Activated CD4-positive, alpha-beta T cell treated with anti-CD3 and anti-CD28 coated beads for 36 hours (primary cell): Measurements from ENCODE around the gene LURAP1L. TPM values are rescaled to one million over a fixed set of nuclear protein-coding genes. Genes with fewer than 3 reads are reported as not detected.
"Not testable (repeated sequence)": the region's sequence is repeated elsewhere in the genome, so short reads cannot be mapped to it uniquely, and the experiment has no call there.

Experiments
- ATAC-seq: fragments of 200-7000 bp; cut with Tn5 transposase; one replicate; pipeline ENCODE4 v1.10.0; 2021; ENCODE audit warnings: mild to moderate bottlenecking, moderate library complexity
- CTCF ChIA-PET: fragments of 350-600 bp; sonication (Branson Sonifier 250); formaldehyde crosslinking; loops from one replicate; lab custom pipeline; 2021; ENCODE audit warnings: antibody characterized with exemption; lab: Charles Lee
- POLR2A ChIA-PET: fragments of 350-600 bp; sonication (Branson Sonifier 250); formaldehyde crosslinking; loops from one replicate; lab custom pipeline; 2021; ENCODE audit warnings: antibody characterized with exemption, inconsistent platforms; lab: Charles Lee
- DNase-seq: peaks from one replicate; pipeline ENCODE4 v3.0.0-alpha.2; 2020
- H3K27ac Mint-ChIP-seq: one replicate; pipeline ENCODE4 v1.8.0; 2021; ENCODE audit warnings: mixed read lengths
- H3K27me3 Mint-ChIP-seq: one replicate; pipeline ENCODE4 v1.8.0; 2021; ENCODE audit warnings: mixed read lengths
- H3K36me3 Mint-ChIP-seq: one replicate; pipeline ENCODE4 v1.8.0; 2021; ENCODE audit warnings: low read depth, mixed read lengths
- H3K4me1 Mint-ChIP-seq: one replicate; pipeline ENCODE4 v1.8.0; 2021; ENCODE audit warnings: mixed read lengths
- H3K4me3 Mint-ChIP-seq: one replicate; pipeline ENCODE4 v1.8.0; 2021; ENCODE audit warnings: mild to moderate bottlenecking, moderate library complexity, mixed read lengths
- H3K9me3 Mint-ChIP-seq: one replicate; pipeline ENCODE4 v1.8.0; 2021; ENCODE audit warnings: low read depth, mixed read lengths
- intact Hi-C, 2 experiments: fragments of 100-400 bp; cut with DNase I in 1 of 2; cut with micrococcal nuclease in 1 of 2; formaldehyde crosslinking; loops; one replicate each; pipeline versions ENCODE4 v1.14.2 to v1.15.1; 2022 to 2024; cut with DNase I, micrococcal nuclease
- total RNA-seq, 2 experiments: library from RNA; stranded (reverse); gene quantifications; one replicate each; pipeline ENCODE4 v1.2.3, GENCODE V29; 2021

The LURAP1L gene
- total RNA-seq, 2 experiments from 2014 or later, result not detected

GRCh38 chr9:12849486-12850003, 74.7 kb downstream of the LURAP1L start:
- no peak overlapping the region for H3K4me3 Mint-ChIP-seq
- CTCF ChIA-PET, result no interaction called here
- no peak for ATAC-seq

GRCh38 chr9:12851341-12852090, 76.7 kb downstream of the LURAP1L start:
- intact Hi-C loops, result no loop called here
- H3K27ac Mint-ChIP-seq, result no peak overlapping the region
- no peak for DNase-seq
- H3K27me3 Mint-ChIP-seq, result no peaks in the 10 kb centered on the region
- ChIA-PET POLR2A (no interaction called here), CTCF (no interaction called here)
- H3K36me3 Mint-ChIP-seq, result no peaks in the 10 kb centered on the region
- no peak overlapping the region for H3K4me3 Mint-ChIP-seq
- no peak for ATAC-seq
- H3K4me1 Mint-ChIP-seq, result no peaks in the 10 kb centered on the region
- peaks cover 6% of the 10 kb centered on the region for H3K9me3 Mint-ChIP-seq

More at GRCh38 chr9:12849486-12850003, 74.7 kb downstream of the LURAP1L start:
- H3K36me3 Mint-ChIP-seq, result no peaks in the 10 kb centered on the region
- POLR2A ChIA-PET, result no interaction called here
- H3K27ac Mint-ChIP-seq, result no peak overlapping the region
- no peaks in the 10 kb centered on the region for H3K4me1 Mint-ChIP-seq
- intact Hi-C loops, result no loop called here
- peaks cover 6% of the 10 kb centered on the region for H3K9me3 Mint-ChIP-seq
- DNase-seq, result no peak
- no peaks in the 10 kb centered on the region for H3K27me3 Mint-ChIP-seq

DNA sequence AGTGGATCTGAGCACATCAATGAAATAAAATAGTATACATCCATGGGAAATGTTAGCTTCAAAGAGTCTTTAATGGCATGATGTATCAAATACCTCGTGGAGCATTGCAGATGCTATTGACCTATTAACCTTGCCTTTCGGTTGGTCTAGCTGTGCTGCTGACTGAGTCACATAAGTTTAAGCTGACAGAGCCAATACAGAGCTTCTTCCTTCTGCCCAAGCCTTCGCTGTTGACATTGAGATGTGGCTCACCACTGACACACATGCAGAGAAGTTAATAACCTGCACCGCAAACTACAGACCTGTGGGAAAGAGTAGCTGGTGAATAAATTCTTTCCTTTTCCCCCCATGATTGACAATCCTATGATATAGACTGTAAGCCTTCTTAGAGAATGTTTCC, 78.2 kb downstream of the LURAP1L start:
- Mint-ChIP-seq H3K27me3 (no peaks in the 10 kb centered on the region), H3K4me1 (no peaks in the 10 kb centered on the region), H3K4me3 (no peak overlapping the region), H3K27ac (no peak overlapping the region), H3K9me3 (peaks cover 6% of the 10 kb centered on the region), H3K36me3 (no peaks in the 10 kb centered on the region)
- CTCF ChIA-PET, result interaction anchor here (1.0 kb wide), 1 partner anchor 17 kb away, joined by 7 read pairs; no protein-coding TSS in a partner anchor
- ATAC-seq (no peak), DNase-seq (no peak)
- POLR2A ChIA-PET, result no interaction called here
- intact Hi-C loops, result no loop called here

DNA sequence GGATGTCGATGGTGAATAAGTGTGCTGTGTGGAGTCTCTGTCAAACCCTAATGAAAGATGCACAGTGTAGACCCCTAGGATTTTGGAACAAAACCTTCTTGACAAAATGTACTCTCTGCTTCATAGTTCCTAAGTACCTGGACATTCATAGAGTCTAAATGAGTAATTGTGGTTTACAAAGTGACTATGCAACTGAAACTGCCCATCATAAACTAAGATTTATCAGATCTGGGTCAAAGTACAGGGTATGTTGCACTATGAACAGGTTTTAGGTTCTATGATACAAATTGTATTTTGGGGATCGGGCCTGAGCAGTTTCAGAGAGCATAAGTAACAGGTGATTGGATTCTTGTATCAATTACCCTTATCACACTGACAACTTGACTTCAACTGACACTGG, 79.4 kb downstream of the LURAP1L start:
- no peak for DNase-seq
- Mint-ChIP-seq H3K4me3 (no peak overlapping the region), H3K4me1 (no peaks in the 10 kb centered on the region)

DNA sequence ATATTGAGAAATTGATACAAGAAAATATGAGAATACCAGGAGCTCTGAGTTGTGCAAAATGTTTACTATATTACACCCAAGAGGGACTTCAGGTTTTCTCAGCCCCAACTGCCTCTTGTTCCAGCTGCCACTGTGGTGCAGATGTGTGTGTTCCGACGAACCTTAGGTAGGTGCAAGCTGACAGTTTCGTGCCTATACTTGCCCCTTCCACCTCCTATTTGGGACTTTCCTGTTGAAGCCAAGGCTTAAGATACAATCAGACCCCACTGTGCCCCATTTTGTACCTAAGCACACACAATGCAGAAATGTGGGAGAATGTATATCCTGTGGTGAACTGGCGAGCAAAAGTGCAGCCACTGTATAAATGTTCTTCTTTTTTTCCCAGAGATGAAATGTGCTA, 80.2 kb downstream of the LURAP1L start:
- H3K9me3 Mint-ChIP-seq, result peaks cover 6% of the 10 kb centered on the region
- no peak for ATAC-seq
- H3K27ac Mint-ChIP-seq, result no peak overlapping the region
- H3K27me3 Mint-ChIP-seq, result no peaks in the 10 kb centered on the region
- DNase-seq, result no peak
- no peaks in the 10 kb centered on the region for H3K4me1 Mint-ChIP-seq
- POLR2A ChIA-PET, result no interaction called here
- no peaks in the 10 kb centered on the region for H3K36me3 Mint-ChIP-seq
- no peak overlapping the region for H3K4me3 Mint-ChIP-seq
- CTCF ChIA-PET, result no interaction called here
- intact Hi-C loops, result no loop called here

More for the DNA sequence above, 79.4 kb downstream of the LURAP1L start:
- intact Hi-C loops, result no loop called here
- Mint-ChIP-seq H3K27ac (no peak overlapping the region), H3K36me3 (no peaks in the 10 kb centered on the region), H3K27me3 (no peaks in the 10 kb centered on the region), H3K9me3 (peaks cover 6% of the 10 kb centered on the region)
- ChIA-PET POLR2A (no interaction called here), CTCF (no interaction called here)
- ATAC-seq, result no peak

DNA sequence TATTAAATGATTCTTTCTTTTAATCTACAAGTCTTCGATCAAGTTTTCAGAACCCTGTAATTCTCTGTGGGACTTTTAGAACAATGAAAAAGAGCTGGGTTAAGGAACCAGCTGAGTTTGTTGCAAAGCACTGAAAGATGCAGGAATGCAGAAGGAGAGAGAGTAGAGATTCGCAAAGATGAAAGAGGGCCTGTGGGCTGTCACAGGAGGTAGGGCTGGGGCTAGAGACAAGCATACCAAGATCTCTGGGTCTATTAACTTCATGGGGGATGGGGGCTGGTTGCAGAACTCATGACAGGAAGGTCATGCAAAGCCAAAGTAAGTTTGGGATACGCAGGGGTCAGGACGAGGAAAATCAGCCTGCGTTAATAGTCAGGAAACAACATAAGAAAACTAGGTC, 81.8 kb downstream of the LURAP1L start:
- Mint-ChIP-seq H3K9me3 (peaks cover 6% of the 10 kb centered on the region), H3K4me1 (no peaks in the 10 kb centered on the region), H3K27ac (no peak overlapping the region), H3K36me3 (no peaks in the 10 kb centered on the region), H3K4me3 (no peak overlapping the region), H3K27me3 (no peaks in the 10 kb centered on the region)
- ChIA-PET POLR2A (no interaction called here), CTCF (no interaction called here)
- no peak for DNase-seq
- no peak for ATAC-seq
- intact Hi-C loops, result no loop called here

DNA sequence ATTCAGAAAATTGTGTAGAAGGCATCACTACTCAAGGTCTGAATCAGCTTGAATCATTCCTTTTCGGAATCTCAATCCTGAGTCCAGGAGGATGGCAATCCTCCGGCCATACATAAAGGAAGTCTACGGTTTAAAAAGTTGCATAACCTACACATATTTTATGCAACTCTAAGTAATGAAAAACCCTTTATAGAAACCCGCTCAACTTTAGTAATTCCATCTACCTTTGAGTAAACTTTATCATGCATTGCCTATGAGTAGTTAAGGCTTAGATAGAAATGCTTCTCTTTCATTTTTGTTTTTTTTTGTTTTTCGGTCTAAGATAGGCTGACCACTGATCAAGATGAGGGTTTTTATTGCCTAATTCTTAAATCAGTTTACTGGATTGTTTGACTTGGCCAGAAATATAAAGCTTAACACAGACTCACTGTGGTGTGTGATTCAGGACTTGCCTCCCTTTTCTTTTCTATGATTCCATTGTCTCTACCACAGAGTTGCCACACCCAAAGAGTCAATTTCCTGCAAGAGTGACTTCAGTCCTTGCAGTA, 85.0 kb downstream of the LURAP1L start:
- intact Hi-C loops, result no loop called here
- ChIA-PET POLR2A (no interaction called here), CTCF (no interaction called here)
- H3K27ac Mint-ChIP-seq, result no peak overlapping the region
- no peaks in the 10 kb centered on the region for H3K4me1 Mint-ChIP-seq
- no peak overlapping the region for H3K4me3 Mint-ChIP-seq
- no peaks in the 10 kb centered on the region for H3K27me3 Mint-ChIP-seq
- ATAC-seq (no peak), DNase-seq (no peak)
- H3K9me3 Mint-ChIP-seq, result peaks cover 2% of the 10 kb centered on the region
- no peaks in the 10 kb centered on the region for H3K36me3 Mint-ChIP-seq

GRCh38 chr9:12860998-12861397, 86.2 kb downstream of the LURAP1L start:
- no peaks in the 10 kb centered on the region for H3K36me3 Mint-ChIP-seq
- POLR2A ChIA-PET, result no interaction called here

GRCh38 chr9:12862611-12863410, 88.0 kb downstream of the LURAP1L start:
- Mint-ChIP-seq H3K36me3 (no peaks in the 10 kb centered on the region), H3K27ac (no peak overlapping the region), H3K9me3 (peaks cover 2% of the 10 kb centered on the region), H3K27me3 (no peaks in the 10 kb centered on the region), H3K4me3 (no peak overlapping the region), H3K4me1 (no peaks in the 10 kb centered on the region)
- ChIA-PET CTCF (interaction anchor here (0.6 kb wide), 1 partner anchor 540 kb away, joined by 3 read pairs; no protein-coding TSS in a partner anchor), POLR2A (no interaction called here)
- ATAC-seq (no peak), DNase-seq (no peak)
- intact Hi-C loops, result no loop called here

More at GRCh38 chr9:12860998-12861397, 86.2 kb downstream of the LURAP1L start:
- Mint-ChIP-seq H3K27me3 (no peaks in the 10 kb centered on the region), H3K4me1 (no peaks in the 10 kb centered on the region), H3K9me3 (peaks cover 2% of the 10 kb centered on the region), H3K27ac (no peak overlapping the region), H3K4me3 (no peak overlapping the region)
- no peak for ATAC-seq
- CTCF ChIA-PET, result no interaction called here
- intact Hi-C loops, result no loop called here
- DNase-seq, result no peak

DNA sequence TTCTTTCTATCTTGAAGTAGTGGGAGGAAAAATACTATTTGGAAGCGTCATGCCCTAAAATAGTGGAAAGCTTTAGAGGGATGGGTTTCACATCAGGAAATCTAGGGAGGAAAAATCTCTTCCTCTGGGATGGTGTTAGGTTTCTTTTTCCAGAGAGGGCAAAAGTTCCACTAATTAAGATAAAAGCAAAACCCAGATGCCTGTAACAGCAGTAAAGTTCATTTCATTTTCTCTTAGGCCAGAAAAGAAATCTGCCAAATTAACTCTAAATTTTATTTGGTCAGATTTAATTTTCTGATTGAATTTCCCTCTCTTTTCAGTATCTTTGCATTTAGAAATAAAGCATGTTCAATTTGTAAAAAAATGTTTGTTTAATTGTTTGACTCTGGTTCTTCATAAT, 88.8 kb downstream of the LURAP1L start:
- intact Hi-C loops, result no loop called here
- ChIA-PET CTCF (no interaction called here), POLR2A (no interaction called here)
- H3K4me3 Mint-ChIP-seq, result no peak overlapping the region
- DNase-seq (no peak), ATAC-seq (no peak)
- no peaks in the 10 kb centered on the region for H3K36me3 Mint-ChIP-seq
- peaks cover 4% of the 10 kb centered on the region for H3K9me3 Mint-ChIP-seq
- no peaks in the 10 kb centered on the region for H3K27me3 Mint-ChIP-seq
- no peak overlapping the region for H3K27ac Mint-ChIP-seq
- no peaks in the 10 kb centered on the region for H3K4me1 Mint-ChIP-seq

DNA sequence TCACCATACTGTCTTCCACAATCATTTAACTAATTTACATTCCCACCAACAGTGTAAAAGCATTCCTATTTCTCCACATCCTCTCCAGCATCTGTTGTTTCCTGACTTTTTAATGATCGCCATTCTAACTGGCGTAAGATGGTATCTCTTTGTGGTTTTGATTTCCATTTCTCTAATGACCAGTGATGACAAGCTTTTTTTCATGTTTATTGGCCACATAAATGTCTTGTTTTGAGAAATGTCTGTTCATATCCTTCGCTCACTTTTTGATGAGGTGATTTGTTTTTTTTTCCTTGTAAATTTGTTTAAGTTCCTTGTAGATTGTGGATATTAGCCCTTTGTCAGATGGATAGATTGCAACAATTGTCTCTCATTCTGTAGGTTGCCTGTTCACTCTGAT, 90.6 kb downstream of the LURAP1L start:
- POLR2A ChIA-PET, CTCF ChIA-PET, DNase-seq, ATAC-seq, H3K4me1 Mint-ChIP-seq, H3K9me3 Mint-ChIP-seq, H3K27ac Mint-ChIP-seq, H3K4me3 Mint-ChIP-seq, H3K36me3 Mint-ChIP-seq, intact Hi-C loops, H3K27me3 Mint-ChIP-seq: not testable (repeated sequence)
